Iris pigment epithelial cell (primary cell): ENCODE results near the gene ANKRD39.
"Not testable (repeated sequence)": the region's sequence is repeated elsewhere in the genome, so short reads cannot be mapped to it uniquely, and the experiment has no call there.

Experiments used
- DNase-seq: peaks from one replicate; pipeline ENCODE4 v3.0.0-alpha.2; 2011; ENCODE audit warnings: low read depth

Gene ANKRD39

DNA sequence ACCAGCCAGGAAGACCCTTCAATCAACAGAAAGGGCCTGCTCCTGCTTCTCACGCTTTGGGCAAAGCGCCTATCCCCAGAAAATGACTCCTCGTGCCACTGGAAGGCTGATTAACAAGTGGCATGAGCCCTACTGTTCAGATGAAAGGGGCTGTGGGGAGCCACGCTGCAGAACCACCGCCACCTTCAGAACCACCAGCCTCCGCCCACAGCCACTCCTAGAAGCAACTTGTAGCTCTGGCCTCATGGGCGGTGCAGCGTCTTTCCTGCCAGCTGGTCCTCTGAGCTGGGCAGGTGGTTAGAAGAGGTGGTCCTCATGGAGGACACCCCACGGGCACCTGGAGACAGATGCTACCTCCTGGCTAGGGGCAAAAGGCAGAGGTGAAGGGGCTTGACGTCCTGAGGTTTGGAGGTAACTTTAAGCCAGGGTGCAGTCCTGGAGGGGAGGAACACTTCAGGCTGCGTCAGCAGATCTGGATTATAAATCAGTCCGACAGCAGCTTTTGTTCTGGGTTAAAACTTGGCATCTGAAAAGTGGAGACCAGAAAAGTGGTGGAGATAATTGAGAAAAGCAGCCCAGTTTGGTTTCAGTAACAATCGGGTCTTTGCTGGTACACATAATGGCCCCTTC lies 12.9 kb upstream of the ANKRD39 start:
- no peak for DNase-seq

- DNase-seq = peak; percentile 55
Observed at GRCh38 chr2:96869822-96870625, 12.2 kb upstream of the ANKRD39 start, which contains the start of gene SEMA4C. TSS of gene SEMA4C (minus strand) at chr2:96870080. CDS start at chr2:96867886, 2,194 bp downstream.

DNA sequence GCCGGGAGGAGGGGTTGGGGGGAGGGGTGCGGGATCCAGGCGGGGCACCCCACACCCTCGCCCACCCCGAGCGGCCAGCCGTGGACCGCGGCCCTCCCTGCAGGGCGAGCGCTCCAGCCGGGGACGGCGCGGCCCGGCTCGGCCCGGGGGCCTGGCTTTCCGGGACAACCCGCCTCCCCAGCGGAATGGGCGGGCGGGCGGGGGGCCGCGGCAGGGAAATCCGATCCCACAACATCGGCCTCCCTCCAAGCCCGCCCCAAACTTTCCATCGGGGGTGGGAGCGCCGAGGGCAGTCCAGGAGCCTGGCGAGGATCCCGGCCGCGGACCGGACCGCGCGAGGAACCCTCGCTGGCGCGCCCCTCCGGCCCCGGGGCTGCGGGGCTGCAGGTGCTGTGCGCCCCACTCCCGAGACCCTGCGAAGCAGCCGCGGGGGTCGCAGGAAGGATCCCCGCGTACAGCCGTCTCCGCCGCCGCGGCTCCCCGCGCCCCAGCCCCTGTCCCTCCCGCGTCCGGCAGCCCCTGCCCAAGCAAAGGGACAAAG lies 11.5 kb upstream of the ANKRD39 start:
- DNase-seq = peak; percentile 89

GRCh38 chr2:96868555-96869280 lies 10.9 kb upstream of the ANKRD39 start:
- peak; percentile 90 for DNase-seq

DNA sequence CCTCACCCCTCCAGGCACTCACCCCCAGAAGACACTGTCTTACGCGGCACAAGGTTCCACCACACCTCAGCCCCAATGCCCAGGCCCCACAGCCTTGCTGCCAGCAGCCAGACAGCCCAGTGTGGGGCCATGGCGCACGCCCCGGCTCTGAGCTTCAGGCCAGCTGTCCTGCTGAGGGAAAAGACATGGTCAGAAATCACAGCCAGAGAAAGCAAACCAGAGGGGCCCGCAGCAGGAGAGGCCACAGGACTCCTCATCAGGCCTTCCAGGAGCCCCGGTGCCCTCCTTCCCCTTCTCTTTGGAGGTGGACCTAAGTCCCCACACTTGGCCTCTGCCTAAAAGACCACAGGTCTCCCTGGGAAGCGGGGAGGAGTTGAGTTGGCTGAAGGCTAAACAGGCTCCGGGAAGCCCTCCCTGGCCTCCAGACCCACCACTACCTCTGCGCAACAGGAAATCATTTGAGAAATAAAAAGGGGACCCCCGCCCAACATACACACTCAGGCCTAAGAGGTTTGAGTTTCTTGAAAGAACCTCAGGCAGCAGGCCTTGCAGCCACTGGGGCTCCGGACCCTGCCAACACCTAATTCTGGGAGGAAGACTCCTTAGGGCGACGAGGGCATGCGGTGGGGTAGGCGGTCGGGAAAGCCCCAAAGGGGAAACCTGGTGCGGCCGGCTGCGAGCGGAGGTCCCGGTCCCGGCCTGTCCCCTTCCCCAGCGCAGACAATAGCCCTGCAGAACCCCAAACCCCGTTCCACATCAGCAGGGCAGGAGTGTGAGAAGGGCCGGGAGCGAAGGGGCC lies 10.1 kb upstream of the ANKRD39 start:
- peak; percentile 47 for DNase-seq

DNA sequence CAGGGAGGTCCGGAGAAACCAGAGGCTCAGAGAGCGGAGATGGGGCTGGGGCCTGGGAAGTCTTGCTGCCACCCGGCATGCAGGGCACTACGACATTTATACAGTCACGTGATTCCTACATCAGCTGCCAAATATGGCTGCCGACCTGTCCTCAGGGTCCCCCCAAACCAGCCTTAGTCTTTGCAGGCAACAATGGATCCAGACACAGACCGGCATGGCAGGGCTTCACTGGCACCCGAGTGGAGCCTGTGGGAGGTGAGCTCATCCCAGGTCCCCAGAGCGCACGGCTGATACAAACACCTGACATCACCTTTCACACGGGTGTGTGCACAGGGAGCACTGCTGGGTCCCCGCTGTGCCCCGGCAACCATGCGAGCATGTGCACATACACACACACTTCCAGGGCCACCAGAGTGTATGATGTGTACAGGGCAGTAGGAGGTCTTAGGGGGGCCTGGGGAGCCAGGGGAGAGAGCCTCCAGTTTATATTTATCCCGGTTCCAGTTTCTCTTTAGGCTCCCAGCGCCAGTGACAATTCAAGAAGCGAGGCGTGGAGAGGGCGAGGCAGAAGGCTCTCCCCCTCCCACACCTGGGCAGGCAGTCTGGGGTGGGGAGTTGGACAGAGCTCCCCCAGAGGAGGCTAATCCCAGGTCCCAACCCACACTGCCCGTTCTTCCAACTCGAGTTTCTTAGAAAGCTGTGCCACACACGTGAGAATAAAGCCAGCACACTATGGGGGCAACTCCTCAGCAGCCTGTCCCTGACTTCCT lies 9.4 kb upstream of the ANKRD39 start:
- no peak for DNase-seq

DNA sequence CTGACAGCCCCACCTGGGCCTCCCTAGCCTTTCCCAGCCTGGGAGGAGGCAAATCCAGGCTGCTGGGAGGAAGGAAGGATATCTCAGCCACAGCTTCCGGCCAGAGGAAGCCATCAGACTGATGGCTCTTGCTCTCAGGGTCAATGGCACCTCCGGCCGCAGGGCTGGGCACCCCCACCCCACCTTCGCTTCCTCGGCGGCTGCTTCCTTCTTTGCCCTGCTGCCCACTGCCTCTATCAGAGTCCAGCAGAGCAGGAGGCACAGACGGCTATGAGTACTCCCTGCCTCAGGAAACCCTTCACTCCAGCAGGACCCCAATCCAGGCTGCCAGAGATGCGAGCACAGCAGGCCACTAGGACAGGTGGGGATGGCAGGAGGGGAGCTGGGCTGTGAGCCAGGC lies 8.8 kb upstream of the ANKRD39 start:
- DNase-seq = no peak

DNA sequence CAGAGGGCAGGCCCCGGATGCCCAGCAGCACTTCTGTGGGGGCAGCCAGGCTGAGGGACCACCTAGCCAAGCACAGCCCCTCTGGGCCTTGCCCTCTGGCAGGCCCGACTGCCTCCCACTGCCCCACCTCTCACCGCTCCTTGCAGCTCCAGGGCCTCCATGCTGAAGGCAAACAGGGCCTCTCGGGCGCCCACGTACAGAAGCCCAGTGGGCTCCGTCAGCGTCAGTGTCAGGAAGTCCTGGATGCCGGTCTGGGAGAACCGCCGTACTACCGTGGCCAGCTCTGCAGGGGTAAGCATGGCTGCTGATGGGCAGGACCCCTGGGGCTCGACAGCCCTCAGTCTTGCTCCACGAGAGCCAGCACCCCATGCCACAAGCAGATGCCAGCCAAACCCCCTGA lies 8.3 kb upstream of the ANKRD39 start:
- DNase-seq = no peak

DNA sequence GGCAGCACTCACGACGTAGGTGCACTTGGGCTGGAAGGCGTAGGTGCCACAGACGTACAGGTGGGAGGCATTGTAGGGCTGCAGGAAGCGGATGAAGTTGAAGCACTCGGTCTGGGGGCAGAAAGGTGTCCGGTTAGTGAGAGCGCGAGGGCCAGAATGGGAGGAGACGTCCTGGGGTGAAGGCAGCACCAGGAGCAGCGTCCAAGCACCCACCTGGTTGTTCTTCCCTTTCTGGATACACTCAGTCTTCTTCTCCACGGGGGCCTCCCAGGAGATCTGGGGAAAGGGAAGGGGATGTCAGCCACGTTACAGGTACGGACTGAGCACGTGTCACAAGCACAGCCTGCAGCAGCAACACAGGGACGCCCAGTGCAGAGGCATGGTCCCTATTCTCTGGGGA lies 7.8 kb upstream of the ANKRD39 start:
- DNase-seq = no peak

DNA sequence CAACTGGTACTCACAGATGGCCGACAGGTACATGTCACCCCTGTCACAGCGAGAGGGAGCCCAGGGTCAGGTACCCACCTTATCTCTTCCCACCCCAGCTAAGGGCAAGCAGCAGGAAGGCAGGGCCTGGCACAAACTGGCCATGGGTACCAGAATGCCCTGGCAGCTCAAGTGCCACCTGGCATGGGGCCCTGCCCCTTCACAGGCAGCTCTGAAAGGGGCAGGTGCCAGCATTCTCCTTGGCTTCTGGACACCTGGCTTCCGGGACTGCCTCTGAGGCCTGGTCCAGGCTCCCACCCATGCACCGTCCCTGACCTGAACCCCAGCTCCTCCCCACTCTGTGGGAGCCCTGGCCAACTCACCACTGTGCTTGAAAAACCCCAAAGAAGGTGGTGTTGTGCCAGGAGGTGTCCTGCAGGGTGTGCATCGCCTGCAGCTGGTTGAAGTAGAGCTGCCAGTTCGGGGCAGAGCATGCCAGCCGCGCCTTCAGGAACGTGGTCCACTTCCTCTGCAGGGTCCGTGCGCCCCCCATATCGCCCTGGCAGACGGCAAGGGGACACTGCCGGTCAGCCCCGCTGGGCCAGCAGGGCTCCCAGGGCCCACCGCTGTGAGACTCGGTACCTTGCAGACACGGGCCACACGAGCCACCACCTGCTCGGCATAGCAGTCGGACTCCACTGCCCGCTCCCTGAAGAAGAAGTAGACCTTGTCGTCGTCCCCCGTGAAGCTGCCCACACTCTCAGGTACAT lies 6.7 kb upstream of the ANKRD39 start:
- DNase-seq = no peak

GRCh38 chr2:96863575-96864342 lies 5.9 kb upstream of the ANKRD39 start:
- DNase-seq = no peak

- not testable (repeated sequence) for DNase-seq
Observed at GRCh38 chr2:96863056-96863455, 5.2 kb upstream of the ANKRD39 start.

DNA sequence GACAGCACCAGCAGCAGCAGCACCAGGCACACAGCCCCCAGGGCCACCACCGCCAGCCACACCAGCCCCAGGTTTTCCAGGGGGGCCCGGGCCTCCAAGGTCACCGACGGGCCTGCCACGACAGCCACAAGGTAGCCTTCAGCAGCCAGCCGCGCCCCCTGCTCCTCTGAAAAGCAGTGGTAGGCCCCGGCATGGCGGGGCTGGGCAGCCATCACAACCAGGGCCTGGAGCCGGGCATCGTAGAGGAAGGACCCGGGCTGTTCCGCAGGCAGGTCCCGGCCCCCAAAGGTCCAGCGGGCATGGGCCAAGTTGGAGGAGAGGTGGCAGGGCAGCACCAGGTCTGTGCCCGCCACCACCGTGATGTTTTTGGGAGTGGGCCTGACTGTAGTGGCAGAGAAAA lies 3.3 kb upstream of the ANKRD39 start:
- no peak for DNase-seq

DNA sequence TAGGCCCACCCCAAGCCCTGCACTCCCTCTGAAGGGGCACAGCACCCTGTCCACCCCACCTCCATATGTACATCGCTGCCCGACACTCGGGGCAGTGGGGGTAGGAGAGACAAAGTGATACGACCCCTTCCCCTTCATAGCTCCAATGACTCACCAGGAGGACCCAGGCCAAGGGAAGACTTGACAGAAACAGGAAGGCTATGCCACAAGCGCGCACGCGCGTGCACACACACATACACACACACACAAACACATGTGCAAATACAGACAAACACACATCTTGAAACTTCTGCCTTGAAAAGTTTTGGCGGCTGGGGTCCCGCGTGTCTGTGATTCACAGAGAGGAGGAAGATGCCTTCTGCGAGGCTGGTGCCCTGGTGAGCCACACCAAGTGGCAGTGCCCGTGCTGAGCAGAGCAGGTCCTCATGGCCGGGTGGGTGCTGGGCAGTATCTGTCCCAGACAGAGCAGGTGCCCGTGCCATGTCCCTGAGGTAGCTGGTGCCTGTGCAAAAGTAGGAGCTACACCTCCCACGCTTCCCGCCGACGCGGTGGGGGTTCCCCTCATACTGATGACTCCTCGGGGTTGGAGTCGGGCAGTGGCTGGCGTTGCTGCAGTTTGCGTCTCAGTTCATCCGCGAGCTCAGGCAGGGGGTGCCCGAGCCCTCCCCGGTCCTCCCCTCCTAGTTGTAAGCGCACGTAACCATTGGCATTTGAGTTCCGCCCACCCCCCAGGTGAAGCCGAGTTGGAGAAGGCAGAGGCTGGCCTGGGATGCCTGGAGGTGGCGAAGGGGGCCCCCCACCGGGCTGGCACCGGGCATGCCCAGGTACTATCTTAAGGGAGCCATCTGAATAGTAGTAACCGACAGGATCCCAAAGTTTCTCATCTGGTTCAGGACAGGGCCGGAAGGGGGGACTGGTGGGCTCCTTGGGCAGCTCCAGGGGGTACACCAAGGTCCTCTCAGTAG lies 2.5 kb upstream of the ANKRD39 start:
- no peak for DNase-seq

DNA sequence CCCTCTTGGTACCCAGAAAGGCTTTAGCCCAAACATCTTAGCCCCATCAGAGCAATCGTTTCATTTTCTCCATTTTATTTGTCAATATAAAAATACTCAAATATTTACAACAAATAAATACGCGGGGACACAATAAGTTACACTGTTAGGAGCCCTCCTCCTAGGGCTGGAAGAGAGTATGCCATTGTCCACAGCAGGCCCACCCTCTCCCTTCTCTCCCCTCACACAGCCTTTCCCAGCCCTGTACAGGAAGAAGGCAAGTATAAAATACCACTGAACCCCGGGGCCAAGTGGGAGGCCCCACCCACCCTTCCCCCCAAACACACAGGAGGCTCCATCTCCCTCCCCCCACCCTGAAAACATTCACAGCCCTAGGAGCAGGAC lies 1.9 kb upstream of the ANKRD39 start:
- no peak for DNase-seq

DNA sequence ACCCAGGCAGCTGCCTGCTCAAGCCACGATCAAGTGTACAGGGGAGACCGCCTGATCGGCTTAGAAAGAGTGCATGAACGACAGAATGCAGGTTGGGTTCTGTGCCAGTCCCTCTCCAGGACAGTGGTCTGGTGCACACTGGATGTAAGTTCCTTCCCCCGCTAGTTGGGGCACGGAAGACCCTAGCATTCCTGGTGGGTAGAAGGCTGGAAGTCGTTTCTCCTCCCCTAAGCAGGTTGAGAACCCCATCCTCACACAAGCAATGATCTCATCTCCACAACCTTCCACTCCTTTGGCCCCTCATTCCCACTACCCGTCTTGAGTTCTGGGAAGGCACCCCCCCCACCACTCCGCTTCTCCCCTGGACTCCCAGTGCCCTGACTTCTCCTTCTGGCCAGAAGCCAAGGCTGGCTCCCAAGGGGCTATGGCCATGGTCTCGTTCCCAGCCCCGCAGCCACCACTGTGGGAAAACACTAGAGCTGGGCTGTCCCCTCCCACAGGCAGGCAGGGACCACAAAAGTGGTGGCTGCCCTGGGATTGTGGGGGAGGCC lies 1.4 kb upstream of the ANKRD39 start:
- DNase-seq = no peak

GRCh38 chr2:96856776-96857666 lies 795 bp downstream of the ANKRD39 start:
- peak; percentile 28 for DNase-seq
